Cardiac fibroblast (primary cell): Measurements from ENCODE around the gene WDHD1.
"Not testable (repeated sequence)": the region's sequence is repeated elsewhere in the genome, so short reads cannot be mapped to it uniquely, and the experiment has no call there.

Experiments used
- DNase-seq, 2 donors: peaks; one replicate each; pipeline versions ENCODE4 v3.0.0 to v3.0.0-alpha.2; 2010; ENCODE audit warnings: low read depth in 2 of 2
- H3K4me3 ChIP-seq, 2 donors: replicated peaks in 1 of 2; 1 replicate in 1 of 2; 2 replicates in 1 of 2; pipeline ENCODE4 v1.5.1; 2011; ENCODE audit warnings: low read depth in 2 of 2, low read length in 2 of 2, mild to moderate bottlenecking in 2 of 2, moderate library complexity in 1 of 2
- CTCF ChIP-seq: IDR thresholded peaks from one replicate; pipeline ENCODE4 v1.5.1; 2011; ENCODE audit warnings: low read depth, mild to moderate bottlenecking, low read length, inconsistent platforms

The WDHD1 gene

GRCh38 chr14:54916101-54916500 lies 110.8 kb downstream of the WDHD1 start:
- H3K4me3 ChIP-seq: no peak overlapping the region
- TF ChIP-seq CTCF: no peak
- DNase-seq: no peak

GRCh38 chr14:54909817-54910558 lies 116.9 kb downstream of the WDHD1 start:
- DNase-seq: no peak
- TF ChIP-seq CTCF: no peak
- no peak overlapping the region for H3K4me3 ChIP-seq

GRCh38 chr14:54908973-54909372 lies 117.9 kb downstream of the WDHD1 start:
- not testable (repeated sequence) for H3K4me3 ChIP-seq, DNase-seq

- no peak overlapping the region for H3K4me3 ChIP-seq
- DNase-seq: no peak
- TF ChIP-seq CTCF: no peak
These were observed 118.7 kb downstream of the WDHD1 start for GRCh38 chr14:54908190-54908589.

- TF ChIP-seq CTCF: no peak
- DNase-seq: no peak
- no peak overlapping the region for H3K4me3 ChIP-seq
These were observed 120.8 kb downstream of the WDHD1 start for GRCh38 chr14:54906075-54906474.

GRCh38 chr14:54902521-54903420 lies 124.1 kb downstream of the WDHD1 start, which contains the start of gene GCH1:
Gene GCH1 (minus strand): TSS chr14:54902826. CDS start chr14:54902663, 163 bp downstream.
- DNase-seq: peak; percentile 43 to 62
- H3K4me3 ChIP-seq: peak within 1 kb of the TSS; percentile 79 to 83
- TF ChIP-seq CTCF: peak; percentile 35

GRCh38 chr14:54902143-54902520 lies 124.8 kb downstream of the WDHD1 start:
- peak; percentile 14 for TF ChIP-seq CTCF
- peak overlapping the region; percentile 79 to 83 for H3K4me3 ChIP-seq

More at GRCh38 chr14:54902143-54902520, 124.8 kb downstream of the WDHD1 start:
- DNase-seq: peak; percentile 67 to 73
